Measurements from ENCODE around the gene SGO2. TPM values are rescaled to one million over a fixed set of nuclear protein-coding genes. Genes with fewer than 3 reads are reported as not detected.

Gene SGO2
- total and polyA plus RNA-seq, 2 of the 13 experiments (the other 11 are each of a cell fraction or from before 2014, with no cell fraction given), result 5.1 to 16.2 TPM

DNA sequence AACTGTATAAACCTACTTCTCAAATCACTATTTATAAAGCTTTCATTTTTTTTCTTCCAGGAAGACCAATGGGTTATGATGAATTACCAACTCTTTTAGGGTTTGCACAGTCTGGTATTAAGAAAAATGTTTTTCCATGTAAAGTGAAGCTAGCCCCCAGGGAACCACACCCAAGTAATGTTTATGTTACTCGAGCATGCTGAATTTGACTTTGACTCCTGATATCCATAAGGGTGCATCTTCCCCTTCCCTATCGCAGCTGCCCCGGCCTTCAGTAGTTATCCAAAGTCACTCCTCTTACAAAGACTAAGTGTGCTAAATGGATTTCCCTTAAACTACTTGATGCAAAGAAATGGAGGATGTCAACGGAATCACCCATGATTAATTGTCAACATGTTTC is 37.8 kb upstream of the SGO2 start:
- no peak overlapping the region for H2AFZ ChIP-seq (ENCODE audit: low read length)
- peaks cover 0 to 6% of the 10 kb centered on the region in 2 experiments; a peak in 1 of 5 replicates for H3K36me3 ChIP-seq (replicated peaks in 1 of 2; ENCODE audit: control insufficient read depth in 1 of 2, insufficient read depth in 2 of 2, low read length in 2 of 2)
- in situ Hi-C loops (cut with HindIII; ENCODE audit: extremely low pct_ligation_motif_present, low pct_unique_long_range_greater_than_20kb) (loop anchor here (10.0 kb wide), 2 partner anchors 217 to 513 kb away; no protein-coding TSS in a partner anchor), intact Hi-C loops (cut with micrococcal nuclease; ENCODE audit: unreplicated experiment) (loop anchor here (10.0 kb wide), 1 partner anchor 247 kb away; no protein-coding TSS in a partner anchor)
- no peak overlapping the region for H3K27ac ChIP-seq (ENCODE audit: extremely low read length, insufficient read depth, low read length)
- no peak overlapping the region for H3K9ac ChIP-seq (ENCODE audit: insufficient read depth, low read depth, low read length)
- ATAC-seq (no peak), DNase-seq (ENCODE audit: low spot score) (no peak), FAIRE-seq (no peak)
- no peaks in the 10 kb centered on the region for H3K27me3 ChIP-seq (ENCODE audit: control insufficient read depth in 1 of 2, insufficient read depth in 2 of 2, low read length in 2 of 2)
- no peaks in the 10 kb centered on the region for H3K79me2 ChIP-seq (ENCODE audit: insufficient read depth, low read length)
- H3K4me1 ChIP-seq (ENCODE audit: insufficient read depth, low read length), result peaks cover 23% of the 10 kb centered on the region
- no TSS peak for BruUV-seq (replicated peaks)
- CTCF ChIA-PET (ENCODE audit: low intra/inter-chr PET ratio, low total read pairs), result no interaction called here
- H3K9me3 ChIP-seq (ENCODE audit: low read length), result no peaks in the 10 kb centered on the region
- POLR2A ChIA-PET, result no interaction called here
- H4K20me1 ChIP-seq (ENCODE audit: insufficient read depth, low read length), result no peaks in the 10 kb centered on the region
- TF ChIP-seq SKI (IDR thresholded peaks at IDR 0.05; ENCODE audit: partially characterized antibody) (no peak), TBP (CRISPR knock-in tag; IDR thresholded peaks at IDR 0.05) (no peak), ZNF703 (CRISPR knock-in tag; IDR thresholded peaks at IDR 0.05; ENCODE audit: borderline replicate concordance) (no peak), HES4 (CRISPR knock-in tag; IDR thresholded peaks at IDR 0.05; ENCODE audit: borderline replicate concordance) (no peak), ZNF10 (CRISPR knock-in tag; IDR thresholded peaks at IDR 0.05; ENCODE audit: borderline replicate concordance, low read depth) (no peak), ZFP36 (IDR thresholded peaks at IDR 0.05; ENCODE audit: borderline replicate concordance, low read depth, low read length, partially characterized antibody) (no peak), ZNF460 (CRISPR knock-in tag; IDR thresholded peaks at IDR 0.05; ENCODE audit: borderline replicate concordance) (no peak)
- H3K4me2 ChIP-seq (ENCODE audit: low read depth, low read length), result no peak overlapping the region
- WGBS (ENCODE audit: low lambda C conversion rate), result 91% methylated on average over 4 of the region's 4 CpGs
- H3K4me3 ChIP-seq (replicated peaks in 1 of 3; ENCODE audit: insufficient read depth in 1 of 3, low read depth in 2 of 3, low read length in 3 of 3), result no peak overlapping the region

DNA sequence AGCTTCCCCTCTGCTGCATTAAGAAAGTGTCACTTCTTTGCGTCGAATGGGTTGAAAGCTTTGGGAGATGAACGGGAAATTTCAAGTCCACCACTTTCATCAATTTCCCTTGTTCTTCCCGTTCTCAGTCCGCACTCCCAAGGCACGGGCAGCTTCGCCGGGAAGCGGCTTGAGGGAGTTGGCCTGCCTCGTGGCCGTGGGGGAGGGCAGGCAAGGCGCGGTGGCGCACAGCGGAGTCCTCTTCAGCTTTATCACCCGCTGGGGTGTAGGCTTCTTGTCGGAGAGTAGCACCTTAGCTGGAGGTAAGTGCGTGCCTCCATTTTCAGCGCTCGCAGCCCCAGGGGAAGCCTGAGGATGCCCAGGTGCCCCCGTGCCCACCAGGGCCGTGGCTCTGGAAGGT is 36.0 kb upstream of the SGO2 start:
- WGBS (ENCODE audit: low lambda C conversion rate), result 97% methylated on average over 22 of the region's 22 CpGs
- POLR2A ChIA-PET, result no interaction called here
- in situ Hi-C loops (cut with HindIII; ENCODE audit: extremely low pct_ligation_motif_present, low pct_unique_long_range_greater_than_20kb) (no loop called here), intact Hi-C loops (cut with micrococcal nuclease; ENCODE audit: unreplicated experiment) (no loop called here)
- ATAC-seq, result peak; percentile 18; the same call in 2 of the 3 replicates
- Histone ChIP-seq H3K27me3 (ENCODE audit: control insufficient read depth in 1 of 2, insufficient read depth in 2 of 2, low read length in 2 of 2) (no peaks in the 10 kb centered on the region), H3K27ac (ENCODE audit: extremely low read length, insufficient read depth, low read length) (no peak overlapping the region), H3K79me2 (ENCODE audit: insufficient read depth, low read length) (no peaks in the 10 kb centered on the region), H3K9me3 (ENCODE audit: low read length) (no peaks in the 10 kb centered on the region), H3K9ac (ENCODE audit: insufficient read depth, low read depth, low read length) (no peak overlapping the region), H2AFZ (ENCODE audit: low read length) (no peak overlapping the region), H4K20me1 (ENCODE audit: insufficient read depth, low read length) (no peaks in the 10 kb centered on the region), H3K4me2 (ENCODE audit: low read depth, low read length) (no peak overlapping the region), H3K36me3 (replicated peaks in 1 of 2; ENCODE audit: control insufficient read depth in 1 of 2, insufficient read depth in 2 of 2, low read length in 2 of 2) (peaks cover 0 to 6% of the 10 kb centered on the region in 2 experiments; a peak in 2 of 5 replicates), H3K4me1 (ENCODE audit: insufficient read depth, low read length) (peaks cover 8% of the 10 kb centered on the region; the same call in 1 of the 2 replicates), H3K4me3 (replicated peaks in 1 of 3; ENCODE audit: insufficient read depth in 1 of 3, low read depth in 2 of 3, low read length in 3 of 3) (no peak overlapping the region)
- TF ChIP-seq ZNF563 (CRISPR knock-in tag; IDR thresholded peaks at IDR 0.05) (no peak), HOXA7 (CRISPR knock-in tag; IDR thresholded peaks at IDR 0.05) (no peak), FIP1L1 (IDR thresholded peaks at IDR 0.05; ENCODE audit: borderline replicate concordance, insufficient read depth, low read depth, low read length) (no peak), AGO2 (optimal IDR thresholded peaks at IDR 0.05; ENCODE audit: low read depth, low read length) (peak; percentile 83), KAT7 (CRISPR knock-in tag; IDR thresholded peaks at IDR 0.05; ENCODE audit: borderline replicate concordance) (no peak), TAF1 (CRISPR knock-in tag; IDR thresholded peaks at IDR 0.05) (no peak), ASH2L (IDR thresholded peaks at IDR 0.05; ENCODE audit: insufficient read length, low read depth, low read length) (no peak), DMAP1 (CRISPR knock-in tag; IDR thresholded peaks at IDR 0.05) (no peak)
- TF ChIP-seq, protein P1, sequence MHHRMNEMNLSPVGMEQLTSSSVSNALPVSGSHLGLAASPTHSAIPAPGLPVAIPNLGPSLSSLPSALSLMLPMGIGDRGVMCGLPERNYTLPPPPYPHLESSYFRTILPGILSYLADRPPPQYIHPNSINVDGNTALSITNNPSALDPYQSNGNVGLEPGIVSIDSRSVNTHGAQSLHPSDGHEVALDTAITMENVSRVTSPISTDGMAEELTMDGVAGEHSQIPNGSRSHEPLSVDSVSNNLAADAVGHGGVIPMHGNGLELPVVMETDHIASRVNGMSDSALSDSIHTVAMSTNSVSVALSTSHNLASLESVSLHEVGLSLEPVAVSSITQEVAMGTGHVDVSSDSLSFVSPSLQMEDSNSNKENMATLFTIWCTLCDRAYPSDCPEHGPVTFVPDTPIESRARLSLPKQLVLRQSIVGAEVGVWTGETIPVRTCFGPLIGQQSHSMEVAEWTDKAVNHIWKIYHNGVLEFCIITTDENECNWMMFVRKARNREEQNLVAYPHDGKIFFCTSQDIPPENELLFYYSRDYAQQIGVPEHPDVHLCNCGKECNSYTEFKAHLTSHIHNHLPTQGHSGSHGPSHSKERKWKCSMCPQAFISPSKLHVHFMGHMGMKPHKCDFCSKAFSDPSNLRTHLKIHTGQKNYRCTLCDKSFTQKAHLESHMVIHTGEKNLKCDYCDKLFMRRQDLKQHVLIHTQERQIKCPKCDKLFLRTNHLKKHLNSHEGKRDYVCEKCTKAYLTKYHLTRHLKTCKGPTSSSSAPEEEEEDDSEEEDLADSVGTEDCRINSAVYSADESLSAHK (CRISPR knock-in tag; IDR thresholded peaks at IDR 0.05; ENCODE audit: borderline replicate concordance), result no peak
- DNase-seq (ENCODE audit: low spot score), result no peak
- CTCF ChIA-PET (ENCODE audit: low intra/inter-chr PET ratio, low total read pairs), result no interaction called here
- no TSS peak for BruUV-seq (replicated peaks)
- FAIRE-seq, result no peak

Measured in HepG2 (cell line).